IMR-90 (cell line): ENCODE results near the gene PCDHGA6.

Experiments used
- BHLHE40 ChIP-seq: fragments of 150-350 bp; IDR thresholded peaks from 2 replicates; pipeline ENCODE4 v1.6.1; 2016; ENCODE audit warnings: mild to moderate bottlenecking, low read depth, low read length
- CHD1 ChIP-seq: IDR thresholded peaks from 2 replicates; pipeline ENCODE4 v1.6.1; 2012; ENCODE audit warnings: low read depth, low read length, improper control_type of control experiment
- CTCF ChIP-seq: conservative IDR thresholded peaks from 2 replicates; pipeline ENCODE4 v1.5.1; 2012; ENCODE audit warnings: mild to moderate bottlenecking, low read depth, low read length, improper control_type of control experiment
- FOS ChIP-seq: fragments of 150-350 bp; IDR thresholded peaks from 2 replicates; pipeline ENCODE4 v1.6.1; 2016; ENCODE audit warnings: low read depth, low read length
- MAFK ChIP-seq: IDR thresholded peaks from 2 replicates; pipeline ENCODE4 v1.6.1; 2012; ENCODE audit warnings: low read depth, low read length, improper control_type of control experiment
- POLR2A ChIP-seq: IDR thresholded peaks from 2 replicates; pipeline ENCODE4 v1.6.1; 2012; ENCODE audit warnings: mild to moderate bottlenecking, low read depth, low read length
- SMC3 ChIP-seq: fragments of 150-350 bp; IDR thresholded peaks from 2 replicates; pipeline ENCODE4 v1.6.1; 2016; ENCODE audit warnings: low read depth, mild to moderate bottlenecking, antibody characterized with exemption, low read length, moderate library complexity

- TF ChIP-seq CTCF (no peak), BHLHE40 (no peak), POLR2A (no peak), CHD1 (no peak), FOS (no peak), SMC3 (no peak), MAFK (no peak)
Measured at GRCh38 chr5:141345327-141345726, 28.4 kb upstream of the PCDHGA6 start.
